Neural progenitor cell (in vitro differentiated cells): Measurements from ENCODE around the gene NUP214.

Source experiments
- CTCF ChIP-seq: fragments of 200-600 bp; sonication (generic); IDR thresholded peaks from 2 replicates; pipeline ENCODE4 v1.5.1; 2017; ENCODE audit warnings: antibody characterized with exemption, mild to moderate bottlenecking
- EZH2 ChIP-seq: fragments of 200-600 bp; sonication (generic); IDR thresholded peaks from 2 replicates; pipeline ENCODE4 v1.6.1; 2017; ENCODE audit warnings: antibody characterized with exemption, mild to moderate bottlenecking, moderate library complexity

- TF ChIP-seq CTCF (no peak), EZH2 (no peak)
Measured at GRCh38 chr9:131173995-131174394, 48.6 kb downstream of the NUP214 start.
